ENCODE measurements around the gene SOCS7.
"Not testable (repeated sequence)": the region's sequence is repeated elsewhere in the genome, so short reads cannot be mapped to it uniquely, and the experiment has no call there.

Gene SOCS7

GRCh38 chr17:38421871-38422827, 70.5 kb downstream of the SOCS7 start:
- DNase-seq (ENCODE audit: low read depth): no peak

GRCh38 chr17:38424297-38424972, 72.8 kb downstream of the SOCS7 start:
- DNase-seq (ENCODE audit: low read depth): no peak

GRCh38 chr17:38425031-38425430, 73.4 kb downstream of the SOCS7 start:
- no peak for DNase-seq (ENCODE audit: low read depth)

- no peak for DNase-seq (ENCODE audit: low read depth)
Observed at GRCh38 chr17:38425744-38426143, 74.1 kb downstream of the SOCS7 start.

- DNase-seq (ENCODE audit: low read depth): no peak
Observed at GRCh38 chr17:38426441-38426840, 74.8 kb downstream of the SOCS7 start.

- no peak for DNase-seq (ENCODE audit: low read depth)
Observed at GRCh38 chr17:38427160-38427949, 75.7 kb downstream of the SOCS7 start.

- no peak for DNase-seq (ENCODE audit: low read depth)
Observed at GRCh38 chr17:38428112-38428642, 76.5 kb downstream of the SOCS7 start, which contains the start of gene ARHGAP23. Gene ARHGAP23, plus strand, starts transcription at chr17:38428464. Its CDS starts 22 bp downstream, at chr17:38428486.

GRCh38 chr17:38428643-38429371, 77.2 kb downstream of the SOCS7 start:
- DNase-seq (ENCODE audit: low read depth): no peak

- DNase-seq (ENCODE audit: low read depth): no peak
Observed at GRCh38 chr17:38429476-38430100, 77.9 kb downstream of the SOCS7 start.

GRCh38 chr17:38430316-38430715, 78.7 kb downstream of the SOCS7 start:
- no peak for DNase-seq (ENCODE audit: low read depth)

- DNase-seq (ENCODE audit: low read depth): no peak
Observed at GRCh38 chr17:38430822-38431221, 79.2 kb downstream of the SOCS7 start.

- DNase-seq (ENCODE audit: low read depth): no peak
Observed at GRCh38 chr17:38431346-38432145, 79.9 kb downstream of the SOCS7 start.

- no peak for DNase-seq (ENCODE audit: low read depth)
Observed at GRCh38 chr17:38434178-38434665, 82.6 kb downstream of the SOCS7 start.

- no peak for DNase-seq (ENCODE audit: low read depth)
Observed at GRCh38 chr17:38435795-38436194, 84.2 kb downstream of the SOCS7 start.

- no peak for DNase-seq (ENCODE audit: low read depth)
Observed at GRCh38 chr17:38436386-38436785, 84.7 kb downstream of the SOCS7 start.

GRCh38 chr17:38437313-38437712, 85.7 kb downstream of the SOCS7 start:
- DNase-seq (ENCODE audit: low read depth): not testable (repeated sequence)

- no peak for DNase-seq (ENCODE audit: low read depth)
Observed at GRCh38 chr17:38439436-38439835, 87.8 kb downstream of the SOCS7 start.

GRCh38 chr17:38440614-38441397, 89.2 kb downstream of the SOCS7 start:
- no peak for DNase-seq (ENCODE audit: low read depth)

All from stimulated activated CD8-positive, alpha-beta memory T cell treated with anti-CD3 and anti-CD28 coated beads, Interleukin-15, amount 100 ng/mL, for 24 hours (primary cell).